A673 (cell line): ENCODE measurements around the gene CNTLN. TPM values are rescaled to one million over a fixed set of nuclear protein-coding genes. Genes with fewer than 3 reads are reported as not detected.
"Not testable (repeated sequence)": the region's sequence is repeated elsewhere in the genome, so short reads cannot be mapped to it uniquely, and the experiment has no call there.

Source experiments
- BruUV-seq: library from RNA; stranded (reverse); fragments of 400-500 nt; replicated peaks from 2 replicates; lab custom pipeline; 2021; lab: Mats Ljungman, UMichigan
- CTCF ChIA-PET: fragments of 300-600 bp; sonication (Branson Sonifier 250); formaldehyde crosslinking; loops from one replicate; lab custom pipeline; 2022; ENCODE audit warnings: antibody characterized with exemption; lab: Charles Lee
- POLR2A ChIA-PET: fragments of 300-600 bp; sonication (Branson Sonifier 250); formaldehyde crosslinking; loops from one replicate; lab custom pipeline; 2022; ENCODE audit warnings: antibody characterized with exemption; ENCODE audit not compliant: low non-redundant PET; lab: Charles Lee
- DNase-seq: peaks from one replicate; pipeline ENCODE4 v3.0.0-alpha.2; 2015; ENCODE audit warnings: low spot score
- H3K27ac ChIP-seq: fragments of 200-600 bp; sonication (generic); 2 replicates; pipeline ENCODE4 v1.5.1; 2016; ENCODE audit warnings: mixed run types, low read depth, mild to moderate bottlenecking, mixed read lengths, antibody characterized with exemption, low read length; ENCODE audit not compliant: poor library complexity, severe bottlenecking
- H3K27me3 ChIP-seq: fragments of 200-600 bp; sonication (generic); replicated peaks from 2 replicates; pipeline ENCODE4 v1.6.1; 2017; ENCODE audit warnings: mixed run types, low read depth, mild to moderate bottlenecking, mixed read lengths, antibody characterized with exemption, low read length; ENCODE audit not compliant: insufficient read depth, poor library complexity
- H3K36me3 ChIP-seq: fragments of 200-600 bp; sonication (generic); 2 replicates; pipeline ENCODE4 v1.6.1; 2016; ENCODE audit warnings: mixed run types, mild to moderate bottlenecking, mixed read lengths, antibody characterized with exemption, low read length; ENCODE audit not compliant: insufficient read depth, poor library complexity, severe bottlenecking
- H3K4me1 ChIP-seq: fragments of 200-600 bp; sonication (generic); 2 replicates; pipeline ENCODE4 v1.6.1; 2017; ENCODE audit warnings: mixed run types, mild to moderate bottlenecking, mixed read lengths, antibody characterized with exemption, low read length; ENCODE audit not compliant: insufficient read depth, poor library complexity, severe bottlenecking
- H3K4me3 ChIP-seq: fragments of 200-600 bp; sonication (generic); 2 replicates; pipeline ENCODE4 v1.5.1; 2016; ENCODE audit warnings: low read depth, mixed run types, mild to moderate bottlenecking, mixed read lengths, low read length; ENCODE audit not compliant: poor library complexity, severe bottlenecking
- H3K9me3 ChIP-seq: fragments of 200-600 bp; sonication (generic); 2 replicates; pipeline ENCODE4 v1.6.1; 2016; ENCODE audit warnings: mixed run types, low read depth, mild to moderate bottlenecking, mixed read lengths, antibody characterized with exemption, low read length; ENCODE audit not compliant: poor library complexity, severe bottlenecking
- EZH2 ChIP-seq: fragments of 200-600 bp; sonication (generic); IDR thresholded peaks from 2 replicates; pipeline ENCODE4 v1.6.1; 2017; ENCODE audit warnings: borderline replicate concordance, low read depth, mild to moderate bottlenecking, mixed read lengths, antibody characterized with exemption, low read length; ENCODE audit not compliant: poor library complexity, severe bottlenecking
- intact Hi-C: fragments of 100-400 bp; cut with micrococcal nuclease; formaldehyde crosslinking; loops from one replicate; pipeline ENCODE4 v1.10.0; 2022; ENCODE audit not compliant: unreplicated experiment
- total RNA-seq: library from RNA; stranded (reverse); gene quantifications from 2 replicates; pipeline ENCODE4 v1.2.3, GENCODE V29; 2021
- TF ChIP-seq, protein P1 (sequence below): fragments of 300-800, 200-600 bp; sonication (generic); conservative IDR thresholded peaks from 2 replicates; pipeline ENCODE4 v1.5.1; 2017; ENCODE audit warnings: low read depth, mild to moderate bottlenecking, antibody characterized with exemption, low read length, moderate library complexity, mixed read lengths

Gene CNTLN
- total RNA-seq, 1 experiment from 2014 or later = 6.6 TPM

DNA sequence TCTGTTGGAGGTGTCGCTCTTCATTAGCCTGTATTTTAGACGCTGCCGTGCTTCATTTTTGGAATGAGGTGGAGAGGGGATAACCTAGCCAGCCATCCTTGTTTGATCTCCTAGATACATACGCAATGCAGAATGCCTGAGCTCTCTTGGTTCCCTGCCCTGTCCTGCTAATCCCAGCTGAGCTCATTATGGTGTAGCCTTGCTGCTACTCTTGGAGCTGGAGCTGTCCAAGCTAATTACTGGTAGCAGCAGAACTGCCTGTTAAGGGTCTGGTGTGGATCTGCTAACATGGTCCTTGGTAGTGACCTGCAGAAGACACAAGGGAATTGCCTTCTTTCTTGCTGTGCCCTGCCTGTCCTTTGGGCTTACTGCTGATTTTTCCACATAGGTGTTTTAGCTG is 207.9 kb downstream of the CNTLN start:
- Histone ChIP-seq H3K36me3 (no peaks in the 10 kb centered on the region), H3K27me3 (no peaks in the 10 kb centered on the region), H3K4me1 (no peaks in the 10 kb centered on the region), H3K9me3 (no peaks in the 10 kb centered on the region), H3K4me3 (no peak overlapping the region), H3K27ac (no peak overlapping the region)
- intact Hi-C loops = no loop called here
- BruUV-seq = no TSS peak
- TF ChIP-seq EZH2 = no peak
- TF ChIP-seq, protein P1, sequence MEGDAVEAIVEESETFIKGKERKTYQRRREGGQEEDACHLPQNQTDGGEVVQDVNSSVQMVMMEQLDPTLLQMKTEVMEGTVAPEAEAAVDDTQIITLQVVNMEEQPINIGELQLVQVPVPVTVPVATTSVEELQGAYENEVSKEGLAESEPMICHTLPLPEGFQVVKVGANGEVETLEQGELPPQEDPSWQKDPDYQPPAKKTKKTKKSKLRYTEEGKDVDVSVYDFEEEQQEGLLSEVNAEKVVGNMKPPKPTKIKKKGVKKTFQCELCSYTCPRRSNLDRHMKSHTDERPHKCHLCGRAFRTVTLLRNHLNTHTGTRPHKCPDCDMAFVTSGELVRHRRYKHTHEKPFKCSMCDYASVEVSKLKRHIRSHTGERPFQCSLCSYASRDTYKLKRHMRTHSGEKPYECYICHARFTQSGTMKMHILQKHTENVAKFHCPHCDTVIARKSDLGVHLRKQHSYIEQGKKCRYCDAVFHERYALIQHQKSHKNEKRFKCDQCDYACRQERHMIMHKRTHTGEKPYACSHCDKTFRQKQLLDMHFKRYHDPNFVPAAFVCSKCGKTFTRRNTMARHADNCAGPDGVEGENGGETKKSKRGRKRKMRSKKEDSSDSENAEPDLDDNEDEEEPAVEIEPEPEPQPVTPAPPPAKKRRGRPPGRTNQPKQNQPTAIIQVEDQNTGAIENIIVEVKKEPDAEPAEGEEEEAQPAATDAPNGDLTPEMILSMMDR = no peak
- CTCF ChIA-PET = no interaction called here
- no peak for DNase-seq
- POLR2A ChIA-PET = no interaction called here

DNA sequence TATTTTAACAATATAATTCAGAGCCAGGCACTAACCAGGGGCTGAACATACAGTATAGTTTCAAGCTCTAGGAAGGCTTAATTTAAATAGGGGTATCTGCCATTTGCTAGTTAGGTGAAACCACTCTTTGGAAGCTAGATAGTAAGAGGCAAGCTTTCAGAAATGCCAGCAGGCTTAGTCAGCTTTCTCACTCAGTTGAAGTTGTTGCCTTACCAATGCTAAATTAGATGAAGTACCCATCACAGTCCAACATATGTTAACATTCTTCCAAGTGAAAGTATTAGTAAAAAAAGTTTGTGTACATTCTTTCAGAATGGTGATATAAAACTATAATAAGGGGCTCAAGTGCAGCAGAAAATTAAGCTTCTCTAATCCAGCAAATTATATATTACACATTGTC is 215.0 kb downstream of the CNTLN start:
- BruUV-seq = no TSS peak
- H3K9me3 ChIP-seq = no peaks in the 10 kb centered on the region
- TF ChIP-seq EZH2 = no peak
- TF ChIP-seq, protein P1 = no peak
- ChIA-PET CTCF (no interaction called here), POLR2A (no interaction called here)
- no peaks in the 10 kb centered on the region for H3K27me3 ChIP-seq
- intact Hi-C loops = no loop called here
- no peak overlapping the region for H3K4me3 ChIP-seq
- H3K4me1 ChIP-seq = no peaks in the 10 kb centered on the region
- DNase-seq = no peak
- no peaks in the 10 kb centered on the region for H3K36me3 ChIP-seq
- H3K27ac ChIP-seq = no peak overlapping the region

DNA sequence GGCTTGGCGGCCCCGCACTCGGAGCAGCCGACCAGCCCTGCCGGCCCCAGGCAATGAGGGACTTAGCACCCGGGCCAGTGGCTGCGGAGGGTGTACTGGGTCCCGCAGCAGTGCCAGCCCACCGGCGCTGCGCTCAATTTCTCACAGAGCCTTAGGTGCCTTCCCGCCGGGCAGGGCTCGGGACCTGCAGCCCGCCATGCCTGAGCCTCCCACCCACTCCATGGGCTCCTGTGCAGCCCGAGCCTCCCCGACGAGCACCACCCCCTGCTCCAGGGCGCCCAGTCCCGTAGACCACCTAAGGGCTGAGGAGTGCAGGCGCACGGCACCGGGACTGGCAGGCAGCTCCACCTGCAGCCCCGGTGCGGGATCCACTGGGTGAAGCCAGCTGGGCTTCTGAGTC is 219.2 kb downstream of the CNTLN start:
- H3K36me3 ChIP-seq, POLR2A ChIA-PET, H3K27me3 ChIP-seq, CTCF ChIA-PET, DNase-seq, H3K4me1 ChIP-seq, H3K4me3 ChIP-seq, BruUV-seq, H3K27ac ChIP-seq, H3K9me3 ChIP-seq, intact Hi-C loops: not testable (repeated sequence)

DNA sequence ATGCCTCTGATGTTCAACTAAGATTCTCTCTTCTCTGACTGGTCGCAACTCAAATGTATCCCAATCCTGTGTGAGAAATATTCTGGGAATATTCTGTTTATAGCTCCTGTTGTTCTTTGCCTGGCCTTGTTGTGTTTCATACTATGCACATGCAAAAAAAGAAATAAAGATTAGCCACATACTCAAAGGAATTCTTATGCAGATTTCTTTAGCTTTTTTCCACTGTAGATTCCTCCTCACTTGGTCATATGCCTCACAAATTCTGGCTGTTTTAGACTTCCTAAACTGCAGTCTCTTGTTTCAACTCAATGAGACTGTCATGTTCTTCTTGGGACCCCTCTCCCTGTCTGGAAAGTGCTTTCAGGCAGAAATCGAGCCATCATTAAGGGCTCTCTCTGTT is 226.5 kb downstream of the CNTLN start:
- BruUV-seq = no TSS peak
- Histone ChIP-seq H3K4me1 (no peaks in the 10 kb centered on the region), H3K36me3 (no peaks in the 10 kb centered on the region), H3K9me3 (no peaks in the 10 kb centered on the region), H3K27ac (no peak overlapping the region), H3K4me3 (no peak overlapping the region), H3K27me3 (no peaks in the 10 kb centered on the region)
- no peak for DNase-seq
- intact Hi-C loops = no loop called here
- ChIA-PET POLR2A (no interaction called here), CTCF (no interaction called here)
- no peak for TF ChIP-seq EZH2
- TF ChIP-seq, protein P1 = no peak
